ENCODE data around the gene CMIP. TPM values are rescaled to one million over a fixed set of nuclear protein-coding genes. Genes with fewer than 3 reads are reported as not detected.

Gene CMIP
- polyA plus RNA-seq, 1 of the 3 experiments (the other 2 are of a cell fraction) = 5.4 TPM

GRCh38 chr16:81700780-81701165 lies 256.2 kb downstream of the CMIP start:
- Histone ChIP-seq H3K4me2 (no peak overlapping the region), H4K20me1 (ENCODE audit: insufficient read depth) (no peaks in the 10 kb centered on the region), H3K4me1 (ENCODE audit: control insufficient read depth in 1 of 2, insufficient read depth in 2 of 2, low read depth in 1 of 2, low read length in 1 of 2) (no peaks in the 10 kb centered on the region; a peak in 1 of 4 replicates), H3F3A (replicated peaks; ENCODE audit: insufficient read depth) (no peaks in the 10 kb centered on the region), H3K36me3 (replicated peaks in 1 of 2; ENCODE audit: control insufficient read depth in 1 of 2, insufficient read depth in 2 of 2, low read length in 1 of 2) (peaks cover 0 to 10% of the 10 kb centered on the region in 2 experiments), H3K9ac (no peak overlapping the region), H3K4me3 (ENCODE audit: low read depth in 2 of 2, low read length in 1 of 2) (no peak overlapping the region), H2AFZ (ENCODE audit: low read depth) (no peak overlapping the region), H3K9me3 (no peaks in the 10 kb centered on the region), H3K27me3 (ENCODE audit: insufficient read depth) (no peaks in the 10 kb centered on the region), H3K27ac (ENCODE audit: low read depth in 2 of 2, low read length in 1 of 2) (no peak overlapping the region), H3K79me2 (ENCODE audit: insufficient read depth) (no peaks in the 10 kb centered on the region), H3K9me2 (no peaks in the 10 kb centered on the region)
- TF ChIP-seq POLR2AphosphoS5 (IDR thresholded peaks at IDR 0.05; ENCODE audit: low read depth, low read length) (no peak), USF1 (IDR thresholded peaks at IDR 0.05; ENCODE audit: borderline replicate concordance, low read depth) (no peak), RCOR1 (IDR thresholded peaks at IDR 0.05; ENCODE audit: low read length) (no peak), RFX5 (IDR thresholded peaks at IDR 0.05; ENCODE audit: low read length) (no peak), EZH2phosphoT487 (IDR thresholded peaks at IDR 0.05; ENCODE audit: borderline replicate concordance, low read depth) (no peak)
- 89% methylated on average over 4 of the region's 4 CpGs for WGBS (ENCODE audit: low lambda C conversion rate)
- DNase-seq = no peak
- CTCF ChIA-PET = interaction anchor here (1.5 kb wide), 1 partner anchor 33 kb away, joined by 3 read pairs; no protein-coding TSS in a partner anchor
- POLR2A ChIA-PET = no interaction called here

GRCh38 chr16:81701296-81701970 lies 256.8 kb downstream of the CMIP start:
- no peaks in the 10 kb centered on the region for H3K9me3 ChIP-seq
- WGBS (ENCODE audit: low lambda C conversion rate) = 93% methylated on average over 17 of the region's 20 CpGs
- H3K9ac ChIP-seq = no peak overlapping the region
- ChIA-PET POLR2A (no interaction called here), CTCF (interaction anchor here (0.9 kb wide), 1 partner anchor 13 kb away, joined by 3 read pairs; no protein-coding TSS in a partner anchor)
- no peak for TF ChIP-seq USF1 (IDR thresholded peaks at IDR 0.05; ENCODE audit: borderline replicate concordance, low read depth)
- no peak overlapping the region for H3K27ac ChIP-seq (ENCODE audit: low read depth in 2 of 2, low read length in 1 of 2)
- H3K9me2 ChIP-seq = no peaks in the 10 kb centered on the region
- no peaks in the 10 kb centered on the region for H3K4me1 ChIP-seq (ENCODE audit: control insufficient read depth in 1 of 2, insufficient read depth in 2 of 2, low read depth in 1 of 2, low read length in 1 of 2)
- no peak overlapping the region for H2AFZ ChIP-seq (ENCODE audit: low read depth)
- no peak for DNase-seq
- peaks cover 0 to 14% of the 10 kb centered on the region in 2 experiments for H3K36me3 ChIP-seq (replicated peaks in 1 of 2; ENCODE audit: control insufficient read depth in 1 of 2, insufficient read depth in 2 of 2, low read length in 1 of 2)
- H3K4me2 ChIP-seq = no peak overlapping the region
- H3K79me2 ChIP-seq (ENCODE audit: insufficient read depth) = no peaks in the 10 kb centered on the region
- no peaks in the 10 kb centered on the region for H3F3A ChIP-seq (replicated peaks; ENCODE audit: insufficient read depth)
- H4K20me1 ChIP-seq (ENCODE audit: insufficient read depth) = no peaks in the 10 kb centered on the region
- H3K27me3 ChIP-seq (ENCODE audit: insufficient read depth) = no peaks in the 10 kb centered on the region
- H3K4me3 ChIP-seq (ENCODE audit: low read depth in 2 of 2, low read length in 1 of 2) = no peak overlapping the region

- H3K27ac ChIP-seq (ENCODE audit: low read depth in 2 of 2, low read length in 1 of 2) = no peak overlapping the region
- no peak overlapping the region for H2AFZ ChIP-seq (ENCODE audit: low read depth)
- no peak overlapping the region for H3K4me3 ChIP-seq (ENCODE audit: low read depth in 2 of 2, low read length in 1 of 2)
- no peaks in the 10 kb centered on the region for H3K27me3 ChIP-seq (ENCODE audit: insufficient read depth)
- no peak overlapping the region for H3K4me2 ChIP-seq
- DNase-seq = no peak
- peaks cover 5% of the 10 kb centered on the region for H3F3A ChIP-seq (replicated peaks; ENCODE audit: insufficient read depth)
- no peaks in the 10 kb centered on the region for H3K9me2 ChIP-seq
- H3K9ac ChIP-seq = no peak overlapping the region
- 94% methylated on average over 5 of the region's 5 CpGs for WGBS (ENCODE audit: low lambda C conversion rate)
- POLR2A ChIA-PET = no interaction called here
- no peaks in the 10 kb centered on the region for H3K79me2 ChIP-seq (ENCODE audit: insufficient read depth)
- H3K9me3 ChIP-seq = no peaks in the 10 kb centered on the region
- CTCF ChIA-PET = no interaction called here
- no peak for TF ChIP-seq SIN3A (IDR thresholded peaks at IDR 0.05; ENCODE audit: borderline replicate concordance, low read depth, low read length)
- TF ChIP-seq IRF3 (IDR thresholded peaks at IDR 0.05; ENCODE audit: low read depth, low read length) = no peak
- no peak for TF ChIP-seq TAF1 (IDR thresholded peaks at IDR 0.05; ENCODE audit: borderline replicate concordance, low read depth, low read length)
- TF ChIP-seq MXI1 (IDR thresholded peaks at IDR 0.05; ENCODE audit: low read depth, low read length) = no peak
- H3K4me1 ChIP-seq (ENCODE audit: control insufficient read depth in 1 of 2, insufficient read depth in 2 of 2, low read depth in 1 of 2, low read length in 1 of 2) = 0 out of 4 replicates have a peak, but pooled peaks cover 0 to under 1% of the 10 kb centered on the region in 2 experiments
- H3K36me3 ChIP-seq (replicated peaks in 1 of 2; ENCODE audit: control insufficient read depth in 1 of 2, insufficient read depth in 2 of 2, low read length in 1 of 2) = peaks cover 0 to 14% of the 10 kb centered on the region in 2 experiments
- no peaks in the 10 kb centered on the region for H4K20me1 ChIP-seq (ENCODE audit: insufficient read depth)
Observed at GRCh38 chr16:81702506-81702905, 257.9 kb downstream of the CMIP start.

Data from SK-N-SH (cell line).